Measurements from ENCODE around the gene ATP5IF1. TPM values are rescaled to one million over a fixed set of nuclear protein-coding genes. Genes with fewer than 3 reads are reported as not detected.

The ATP5IF1 gene
- total and polyA plus RNA-seq, 2 of the 8 experiments (the other 6 are each of a cell fraction or from before 2014, with no cell fraction given), result 198 to 242 TPM

DNA sequence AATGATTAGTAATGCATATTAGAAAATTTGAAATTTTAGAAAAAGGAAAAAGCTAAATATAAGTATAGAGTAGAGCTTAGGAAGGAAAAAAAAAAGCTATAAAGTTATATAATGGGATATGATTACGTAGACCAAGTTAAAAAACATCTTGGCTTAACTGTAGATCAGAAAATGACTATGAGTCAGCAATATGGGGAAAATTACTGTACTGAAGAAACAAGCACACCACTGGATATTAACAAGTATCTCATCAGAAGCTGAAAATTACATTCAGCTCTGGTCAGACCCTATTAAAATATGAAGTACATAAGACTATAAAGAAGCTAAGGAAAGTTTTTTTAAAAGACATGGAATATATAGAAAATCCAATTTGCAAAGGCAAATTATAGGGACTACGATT lies 22.6 kb upstream of the ATP5IF1 start (continued):
- TF ChIP-seq, protein P1, sequence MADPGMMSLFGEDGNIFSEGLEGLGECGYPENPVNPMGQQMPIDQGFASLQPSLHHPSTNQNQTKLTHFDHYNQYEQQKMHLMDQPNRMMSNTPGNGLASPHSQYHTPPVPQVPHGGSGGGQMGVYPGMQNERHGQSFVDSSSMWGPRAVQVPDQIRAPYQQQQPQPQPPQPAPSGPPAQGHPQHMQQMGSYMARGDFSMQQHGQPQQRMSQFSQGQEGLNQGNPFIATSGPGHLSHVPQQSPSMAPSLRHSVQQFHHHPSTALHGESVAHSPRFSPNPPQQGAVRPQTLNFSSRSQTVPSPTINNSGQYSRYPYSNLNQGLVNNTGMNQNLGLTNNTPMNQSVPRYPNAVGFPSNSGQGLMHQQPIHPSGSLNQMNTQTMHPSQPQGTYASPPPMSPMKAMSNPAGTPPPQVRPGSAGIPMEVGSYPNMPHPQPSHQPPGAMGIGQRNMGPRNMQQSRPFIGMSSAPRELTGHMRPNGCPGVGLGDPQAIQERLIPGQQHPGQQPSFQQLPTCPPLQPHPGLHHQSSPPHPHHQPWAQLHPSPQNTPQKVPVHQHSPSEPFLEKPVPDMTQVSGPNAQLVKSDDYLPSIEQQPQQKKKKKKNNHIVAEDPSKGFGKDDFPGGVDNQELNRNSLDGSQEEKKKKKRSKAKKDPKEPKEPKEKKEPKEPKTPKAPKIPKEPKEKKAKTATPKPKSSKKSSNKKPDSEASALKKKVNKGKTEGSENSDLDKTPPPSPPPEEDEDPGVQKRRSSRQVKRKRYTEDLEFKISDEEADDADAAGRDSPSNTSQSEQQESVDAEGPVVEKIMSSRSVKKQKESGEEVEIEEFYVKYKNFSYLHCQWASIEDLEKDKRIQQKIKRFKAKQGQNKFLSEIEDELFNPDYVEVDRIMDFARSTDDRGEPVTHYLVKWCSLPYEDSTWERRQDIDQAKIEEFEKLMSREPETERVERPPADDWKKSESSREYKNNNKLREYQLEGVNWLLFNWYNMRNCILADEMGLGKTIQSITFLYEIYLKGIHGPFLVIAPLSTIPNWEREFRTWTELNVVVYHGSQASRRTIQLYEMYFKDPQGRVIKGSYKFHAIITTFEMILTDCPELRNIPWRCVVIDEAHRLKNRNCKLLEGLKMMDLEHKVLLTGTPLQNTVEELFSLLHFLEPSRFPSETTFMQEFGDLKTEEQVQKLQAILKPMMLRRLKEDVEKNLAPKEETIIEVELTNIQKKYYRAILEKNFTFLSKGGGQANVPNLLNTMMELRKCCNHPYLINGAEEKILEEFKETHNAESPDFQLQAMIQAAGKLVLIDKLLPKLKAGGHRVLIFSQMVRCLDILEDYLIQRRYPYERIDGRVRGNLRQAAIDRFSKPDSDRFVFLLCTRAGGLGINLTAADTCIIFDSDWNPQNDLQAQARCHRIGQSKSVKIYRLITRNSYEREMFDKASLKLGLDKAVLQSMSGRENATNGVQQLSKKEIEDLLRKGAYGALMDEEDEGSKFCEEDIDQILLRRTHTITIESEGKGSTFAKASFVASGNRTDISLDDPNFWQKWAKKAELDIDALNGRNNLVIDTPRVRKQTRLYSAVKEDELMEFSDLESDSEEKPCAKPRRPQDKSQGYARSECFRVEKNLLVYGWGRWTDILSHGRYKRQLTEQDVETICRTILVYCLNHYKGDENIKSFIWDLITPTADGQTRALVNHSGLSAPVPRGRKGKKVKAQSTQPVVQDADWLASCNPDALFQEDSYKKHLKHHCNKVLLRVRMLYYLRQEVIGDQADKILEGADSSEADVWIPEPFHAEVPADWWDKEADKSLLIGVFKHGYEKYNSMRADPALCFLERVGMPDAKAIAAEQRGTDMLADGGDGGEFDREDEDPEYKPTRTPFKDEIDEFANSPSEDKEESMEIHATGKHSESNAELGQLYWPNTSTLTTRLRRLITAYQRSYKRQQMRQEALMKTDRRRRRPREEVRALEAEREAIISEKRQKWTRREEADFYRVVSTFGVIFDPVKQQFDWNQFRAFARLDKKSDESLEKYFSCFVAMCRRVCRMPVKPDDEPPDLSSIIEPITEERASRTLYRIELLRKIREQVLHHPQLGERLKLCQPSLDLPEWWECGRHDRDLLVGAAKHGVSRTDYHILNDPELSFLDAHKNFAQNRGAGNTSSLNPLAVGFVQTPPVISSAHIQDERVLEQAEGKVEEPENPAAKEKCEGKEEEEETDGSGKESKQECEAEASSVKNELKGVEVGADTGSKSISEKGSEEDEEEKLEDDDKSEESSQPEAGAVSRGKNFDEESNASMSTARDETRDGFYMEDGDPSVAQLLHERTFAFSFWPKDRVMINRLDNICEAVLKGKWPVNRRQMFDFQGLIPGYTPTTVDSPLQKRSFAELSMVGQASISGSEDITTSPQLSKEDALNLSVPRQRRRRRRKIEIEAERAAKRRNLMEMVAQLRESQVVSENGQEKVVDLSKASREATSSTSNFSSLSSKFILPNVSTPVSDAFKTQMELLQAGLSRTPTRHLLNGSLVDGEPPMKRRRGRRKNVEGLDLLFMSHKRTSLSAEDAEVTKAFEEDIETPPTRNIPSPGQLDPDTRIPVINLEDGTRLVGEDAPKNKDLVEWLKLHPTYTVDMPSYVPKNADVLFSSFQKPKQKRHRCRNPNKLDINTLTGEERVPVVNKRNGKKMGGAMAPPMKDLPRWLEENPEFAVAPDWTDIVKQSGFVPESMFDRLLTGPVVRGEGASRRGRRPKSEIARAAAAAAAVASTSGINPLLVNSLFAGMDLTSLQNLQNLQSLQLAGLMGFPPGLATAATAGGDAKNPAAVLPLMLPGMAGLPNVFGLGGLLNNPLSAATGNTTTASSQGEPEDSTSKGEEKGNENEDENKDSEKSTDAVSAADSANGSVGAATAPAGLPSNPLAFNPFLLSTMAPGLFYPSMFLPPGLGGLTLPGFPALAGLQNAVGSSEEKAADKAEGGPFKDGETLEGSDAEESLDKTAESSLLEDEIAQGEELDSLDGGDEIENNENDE (IDR thresholded peaks at IDR 0.05; ENCODE audit: insufficient replicate concordance, low read length), result no peak
- TF ChIP-seq EP300 (IDR thresholded peaks at IDR 0.05; ENCODE audit: borderline replicate concordance in 1 of 2, low read depth in 2 of 2, low read length in 2 of 2), result no peak
- TF ChIP-seq NRF1 (IDR thresholded peaks at IDR 0.05; ENCODE audit: low read depth, low read length), result no peak
- no peak for TF ChIP-seq TCF12 (IDR thresholded peaks at IDR 0.05; ENCODE audit: low read depth, low read length)
- TF ChIP-seq JUND (IDR thresholded peaks at IDR 0.05; ENCODE audit: low read length), result no peak
- no peak for TF ChIP-seq SP4 (IDR thresholded peaks at IDR 0.05; ENCODE audit: low read length)
- TF ChIP-seq POU5F1 (IDR thresholded peaks at IDR 0.05; ENCODE audit: low read depth, low read length), result no peak

Data from H1 (cell line).